ENCODE results near the gene CTNNBL1. TPM values are rescaled to one million over a fixed set of nuclear protein-coding genes. Genes with fewer than 3 reads are reported as not detected.

The CTNNBL1 gene
- total and polyA plus RNA-seq, 2 donors (not counting 3 experiments of a cell fraction or from before 2014, with no cell fraction given), result 20.8 to 60.2 TPM

DNA sequence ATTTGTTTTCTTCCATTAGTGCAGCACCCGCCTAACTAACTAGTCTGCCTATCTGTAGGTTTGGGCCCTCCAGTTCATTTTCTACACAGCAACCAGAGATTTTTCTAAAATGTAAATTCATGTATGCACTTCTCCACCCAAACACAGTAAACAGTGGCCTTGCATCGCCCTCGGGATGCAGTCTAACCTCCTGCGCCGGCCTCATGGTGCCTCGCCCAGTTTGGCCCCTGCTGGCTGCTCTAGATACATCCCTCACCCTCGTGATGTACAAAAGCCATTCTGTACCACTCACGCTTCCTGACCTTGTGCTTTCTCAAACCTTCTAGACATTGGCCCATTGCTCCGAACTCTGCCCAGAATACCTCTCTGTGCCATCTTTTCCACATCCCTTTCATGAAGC lies 155.3 kb downstream of the CTNNBL1 start:
- intact Hi-C loops (cut with micrococcal nuclease) (no loop called here), dilution Hi-C loops (cut with MboI; ENCODE audit: extremely low pct_ligation_motif_present, low sequenced_read_pairs) (no loop called here)
- Histone ChIP-seq H3K27me3 (ENCODE audit: control insufficient read depth in 2 of 2, insufficient read depth in 2 of 2, low read length in 2 of 2) (no peaks in the 10 kb centered on the region), H3K9me3 (replicated peaks; ENCODE audit: control insufficient read depth, insufficient read depth, low read length) (no peaks in the 10 kb centered on the region), H3K9ac (replicated peaks; ENCODE audit: extremely low read depth, insufficient read depth, low read length) (no peak overlapping the region), H4K20me1 (replicated peaks; ENCODE audit: control insufficient read depth, extremely low read depth, insufficient read depth, low read length) (no peaks in the 10 kb centered on the region), H3K9me1 (replicated peaks; ENCODE audit: control insufficient read depth, extremely low read depth, insufficient read depth, low read length) (no peaks in the 10 kb centered on the region), H3K79me2 (ENCODE audit: control insufficient read depth, insufficient read depth, low read length) (no peaks in the 10 kb centered on the region), H3K36me3 (ENCODE audit: control insufficient read depth in 2 of 2, extremely low read depth in 1 of 2, insufficient read depth in 2 of 2, low read length in 2 of 2) (no peaks in the 10 kb centered on the region), H3K4me2 (ENCODE audit: insufficient read depth, low read length) (no peak overlapping the region), H3K27ac (ENCODE audit: insufficient read depth, low read depth, low read length) (no peak overlapping the region), H3K4me1 (ENCODE audit: control insufficient read depth, extremely low read depth, insufficient read depth, low read length) (no peaks in the 10 kb centered on the region), H2AFZ (ENCODE audit: low read depth, low read length) (no peak overlapping the region), H3K4me3 (replicated peaks in 1 of 3; ENCODE audit: insufficient read depth in 1 of 3, low read depth in 1 of 3, low read length in 3 of 3) (no peak overlapping the region)
- FAIRE-seq (no peak), DNase-seq (ENCODE audit: low read depth, low spot score) (no peak)
- POLR2A ChIA-PET, result no interaction called here
- TF ChIP-seq, protein P1, sequence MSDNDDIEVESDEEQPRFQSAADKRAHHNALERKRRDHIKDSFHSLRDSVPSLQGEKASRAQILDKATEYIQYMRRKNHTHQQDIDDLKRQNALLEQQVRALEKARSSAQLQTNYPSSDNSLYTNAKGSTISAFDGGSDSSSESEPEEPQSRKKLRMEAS (IDR thresholded peaks at IDR 0.05; ENCODE audit: insufficient read depth, insufficient read length), result no peak
- TF ChIP-seq, protein P2, sequence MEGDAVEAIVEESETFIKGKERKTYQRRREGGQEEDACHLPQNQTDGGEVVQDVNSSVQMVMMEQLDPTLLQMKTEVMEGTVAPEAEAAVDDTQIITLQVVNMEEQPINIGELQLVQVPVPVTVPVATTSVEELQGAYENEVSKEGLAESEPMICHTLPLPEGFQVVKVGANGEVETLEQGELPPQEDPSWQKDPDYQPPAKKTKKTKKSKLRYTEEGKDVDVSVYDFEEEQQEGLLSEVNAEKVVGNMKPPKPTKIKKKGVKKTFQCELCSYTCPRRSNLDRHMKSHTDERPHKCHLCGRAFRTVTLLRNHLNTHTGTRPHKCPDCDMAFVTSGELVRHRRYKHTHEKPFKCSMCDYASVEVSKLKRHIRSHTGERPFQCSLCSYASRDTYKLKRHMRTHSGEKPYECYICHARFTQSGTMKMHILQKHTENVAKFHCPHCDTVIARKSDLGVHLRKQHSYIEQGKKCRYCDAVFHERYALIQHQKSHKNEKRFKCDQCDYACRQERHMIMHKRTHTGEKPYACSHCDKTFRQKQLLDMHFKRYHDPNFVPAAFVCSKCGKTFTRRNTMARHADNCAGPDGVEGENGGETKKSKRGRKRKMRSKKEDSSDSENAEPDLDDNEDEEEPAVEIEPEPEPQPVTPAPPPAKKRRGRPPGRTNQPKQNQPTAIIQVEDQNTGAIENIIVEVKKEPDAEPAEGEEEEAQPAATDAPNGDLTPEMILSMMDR (IDR thresholded peaks at IDR 0.05; ENCODE audit: extremely low read depth in 1 of 2, insufficient read depth in 1 of 2, low read depth in 1 of 2, low read length in 2 of 2), result no peak
- CTCF ChIA-PET, result interaction anchor here (2.0 kb wide), 1 partner anchor 13 kb away, joined by 6 read pairs; no protein-coding TSS in a partner anchor
- no TSS peak for BruUV-seq (replicated peaks)

DNA sequence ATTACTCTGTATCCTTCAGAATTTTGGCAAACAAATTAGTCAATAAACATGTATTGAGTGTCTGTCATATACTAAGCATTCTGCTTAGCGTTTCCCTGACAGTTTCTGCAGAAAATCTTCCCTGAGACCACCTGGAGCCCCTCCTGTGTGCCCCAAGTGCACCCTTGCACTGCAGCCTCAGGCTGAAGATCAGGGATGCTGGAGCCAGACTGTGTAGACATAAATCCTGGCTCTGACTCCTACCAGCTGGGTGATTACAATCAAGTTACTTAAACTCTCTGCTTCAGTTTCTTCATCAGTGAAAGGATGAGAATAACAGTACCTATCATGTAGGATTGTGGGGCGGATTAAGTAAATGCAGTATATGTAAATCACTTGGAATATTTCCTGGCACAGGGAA lies 155.7 kb downstream of the CTNNBL1 start:
- dilution Hi-C loops (cut with MboI; ENCODE audit: extremely low pct_ligation_motif_present, low sequenced_read_pairs), result no loop called here
- Histone ChIP-seq H4K20me1 (replicated peaks; ENCODE audit: control insufficient read depth, extremely low read depth, insufficient read depth, low read length) (no peaks in the 10 kb centered on the region), H3K27ac (ENCODE audit: insufficient read depth, low read depth, low read length) (no peak overlapping the region), H3K9me3 (replicated peaks; ENCODE audit: control insufficient read depth, insufficient read depth, low read length) (no peaks in the 10 kb centered on the region), H3K79me2 (ENCODE audit: control insufficient read depth, insufficient read depth, low read length) (no peaks in the 10 kb centered on the region), H3K9me1 (replicated peaks; ENCODE audit: control insufficient read depth, extremely low read depth, insufficient read depth, low read length) (no peaks in the 10 kb centered on the region), H3K9ac (replicated peaks; ENCODE audit: extremely low read depth, insufficient read depth, low read length) (no peak overlapping the region), H3K4me3 (replicated peaks in 1 of 3; ENCODE audit: insufficient read depth in 1 of 3, low read depth in 1 of 3, low read length in 3 of 3) (no peak overlapping the region), H3K4me1 (ENCODE audit: control insufficient read depth, extremely low read depth, insufficient read depth, low read length) (no peaks in the 10 kb centered on the region), H2AFZ (ENCODE audit: low read depth, low read length) (no peak overlapping the region), H3K4me2 (ENCODE audit: insufficient read depth, low read length) (no peak overlapping the region), H3K27me3 (ENCODE audit: control insufficient read depth in 2 of 2, insufficient read depth in 2 of 2, low read length in 2 of 2) (no peaks in the 10 kb centered on the region), H3K36me3 (ENCODE audit: control insufficient read depth in 2 of 2, extremely low read depth in 1 of 2, insufficient read depth in 2 of 2, low read length in 2 of 2) (no peaks in the 10 kb centered on the region)
- BruUV-seq (replicated peaks), result no TSS peak
- FAIRE-seq, result no peak
- TF ChIP-seq MYC (IDR thresholded peaks at IDR 0.05; ENCODE audit: low read depth, low read length), result no peak
- TF ChIP-seq POLR2AphosphoS5 (IDR thresholded peaks at IDR 0.05; ENCODE audit: insufficient read depth, low read depth, low read length), result no peak
- TF ChIP-seq FOS (IDR thresholded peaks at IDR 0.05; ENCODE audit: borderline replicate concordance, insufficient read depth, low read length), result no peak
- no peak for TF ChIP-seq POLR2A (IDR thresholded peaks at IDR 0.05; ENCODE audit: low read depth, low read length)
- TF ChIP-seq, protein P2 (IDR thresholded peaks at IDR 0.05; ENCODE audit: extremely low read depth in 1 of 2, insufficient read depth in 1 of 2, low read depth in 1 of 2, low read length in 2 of 2), result no peak
- TF ChIP-seq JUN (IDR thresholded peaks at IDR 0.05; ENCODE audit: borderline replicate concordance, insufficient read depth, insufficient read length, low read depth), result no peak
- TF ChIP-seq GATA2 (IDR thresholded peaks at IDR 0.05; ENCODE audit: insufficient read depth, insufficient read length, low read depth, low read length), result no peak
- no peak for TF ChIP-seq EZH2 (IDR thresholded peaks at IDR 0.05; ENCODE audit: borderline replicate concordance, low read depth, low read length, severe bottlenecking)
- TF ChIP-seq, protein P1 (IDR thresholded peaks at IDR 0.05; ENCODE audit: insufficient read depth, insufficient read length), result no peak
- CTCF ChIA-PET, result interaction anchor here (2.0 kb wide), 1 partner anchor 13 kb away, joined by 6 read pairs; no protein-coding TSS in a partner anchor
- DNase-seq (ENCODE audit: low read depth, low spot score), result no peak
- intact Hi-C loops (cut with micrococcal nuclease), result no loop called here
- POLR2A ChIA-PET, result no interaction called here
